PC-3 (cell line): ENCODE results near the gene TRRAP. TPM values are rescaled to one million over a fixed set of nuclear protein-coding genes. Genes with fewer than 3 reads are reported as not detected.

Experiments used
- ATAC-seq: fragments of 200-7000 bp; cut with Tn5 transposase; 2 replicates; pipeline ENCODE4 v1.9.1; 2020; ENCODE audit warnings: mild to moderate bottlenecking, moderate library complexity
- BruUV-seq: library from RNA; stranded (reverse); fragments of 400-500 nt; replicated peaks from 2 replicates; lab custom pipeline; 2021; lab: Mats Ljungman, UMichigan
- CTCF ChIA-PET: fragments of 300-600 bp; sonication (Branson Sonifier 250); formaldehyde crosslinking; loops from one replicate; lab custom pipeline; 2022; ENCODE audit warnings: antibody characterized with exemption; lab: Charles Lee
- POLR2A ChIA-PET: fragments of 300-600 bp; sonication (Branson Sonifier 250); formaldehyde crosslinking; loops from one replicate; lab custom pipeline; 2022; ENCODE audit warnings: antibody characterized with exemption; ENCODE audit not compliant: unreplicated experiment; lab: Charles Lee
- DNase-seq: peaks from one replicate; pipeline ENCODE4 v3.0.0-alpha.2; 2015
- H2AFZ ChIP-seq: fragments of 300-600 bp; sonication (generic); 2 replicates; pipeline ENCODE4 v1.6.0; 2016; ENCODE audit warnings: antibody characterized with exemption, low read length
- H3F3A ChIP-seq: fragments of 300-600 bp; sonication (generic); one replicate; pipeline ENCODE4 v1.6.0; 2017; ENCODE audit warnings: antibody characterized with exemption, low read length, control low read depth, mild to moderate bottlenecking; ENCODE audit not compliant: unreplicated experiment
- H3K27ac ChIP-seq: fragments of 300-600 bp; sonication (generic); 2 replicates; pipeline ENCODE4 v1.5.1; 2016; ENCODE audit warnings: mild to moderate bottlenecking, low read length
- H3K27me3 ChIP-seq: fragments of 300-600 bp; sonication (generic); 2 replicates; pipeline ENCODE4 v1.6.1; 2016; ENCODE audit warnings: low read length, mixed read lengths
- H3K36me3 ChIP-seq: fragments of 300-600 bp; sonication (generic); 2 replicates; pipeline ENCODE4 v1.6.1; 2016; ENCODE audit warnings: low read depth, mixed run types, low read length, mixed read lengths
- H3K4me1 ChIP-seq: fragments of 300-600 bp; sonication (generic); 2 replicates; pipeline ENCODE4 v1.5.1; 2016; ENCODE audit warnings: low read length; ENCODE audit not compliant: insufficient read depth
- H3K4me2 ChIP-seq: fragments of 300-600 bp; sonication (generic); 2 replicates; pipeline ENCODE4 v1.6.0; 2016; ENCODE audit warnings: low read length
- H3K4me3 ChIP-seq: fragments of 300-600 bp; sonication (generic); 2 replicates; pipeline ENCODE4 v1.5.1; 2016; ENCODE audit warnings: mild to moderate bottlenecking, low read length, mixed read lengths
- H3K79me2 ChIP-seq: fragments of 300-600 bp; sonication (generic); 2 replicates; pipeline ENCODE4 v1.6.1; 2017; ENCODE audit warnings: low read length, mixed read lengths
- H3K9ac ChIP-seq: fragments of 300-600 bp; sonication (generic); 2 replicates; pipeline ENCODE4 v1.6.0; 2016; ENCODE audit warnings: mild to moderate bottlenecking, low read length
- H3K9me2 ChIP-seq: fragments of 300-600 bp; sonication (generic); replicated peaks from 2 replicates; pipeline ENCODE4 v1.6.1; 2016; ENCODE audit warnings: mixed run types, low read length, mixed read lengths
- H3K9me3 ChIP-seq: fragments of 300-600 bp; sonication (generic); 2 replicates; pipeline ENCODE4 v1.6.1; 2016; ENCODE audit warnings: low read length, mixed read lengths
- H4K20me1 ChIP-seq: fragments of 300-600 bp; sonication (generic); 2 replicates; pipeline ENCODE4 v1.6.1; 2016; ENCODE audit warnings: low read length, mixed read lengths
- EZH2 ChIP-seq: fragments of 300-600 bp; sonication (generic); IDR thresholded peaks from one replicate; pipeline ENCODE4 v1.6.1; 2017; ENCODE audit warnings: antibody characterized with exemption, mild to moderate bottlenecking, low read length; ENCODE audit not compliant: unreplicated experiment
- EZH2phosphoT487 ChIP-seq: fragments of 300-600 bp; sonication (generic); IDR thresholded peaks from 2 replicates; pipeline ENCODE4 v1.6.1; 2018; ENCODE audit warnings: mild to moderate bottlenecking, antibody characterized with exemption, low read length, borderline replicate concordance
- intact Hi-C: fragments of 100-400 bp; cut with micrococcal nuclease; formaldehyde crosslinking; loops from 2 replicates; pipeline ENCODE4 v1.9.0; 2023
- total RNA-seq: library from RNA; depleted of rRNA; stranded (reverse); fragments of >200 nt; gene quantifications from 2 replicates; pipeline ENCODE4 v1.2.3, GENCODE V29; 2014
- TF ChIP-seq, protein P1 (sequence below): fragments of 300-600 bp; sonication (generic); conservative IDR thresholded peaks from 2 replicates; pipeline ENCODE4 v1.5.1; 2017; ENCODE audit warnings: antibody characterized with exemption, low read depth, mild to moderate bottlenecking, low read length

Gene TRRAP
- total RNA-seq, 1 experiment from 2014 or later = 17.7 TPM

DNA sequence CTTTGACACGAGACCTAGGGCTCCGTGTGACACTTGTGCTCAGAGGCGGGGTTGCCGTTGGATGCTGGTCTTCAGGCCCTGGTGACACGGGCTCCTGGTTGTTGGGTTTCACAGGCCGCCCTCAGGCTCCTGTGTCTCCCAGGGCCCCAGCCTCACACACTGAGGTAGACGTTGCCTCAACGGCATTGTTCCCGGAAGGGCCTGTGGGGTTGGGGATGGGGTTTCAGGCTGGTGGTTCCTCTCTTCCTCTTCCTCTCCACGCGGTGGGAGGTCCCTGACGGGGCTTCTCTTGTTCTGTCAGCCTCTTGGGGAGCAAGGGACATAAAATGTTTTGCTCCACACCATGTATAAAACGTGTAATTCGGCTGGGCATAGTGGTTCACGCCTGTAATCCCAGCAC lies 125.1 kb downstream of the TRRAP start:
- peaks cover 11% of the 10 kb centered on the region; the same call in 1 of the 2 replicates for H3K36me3 ChIP-seq

DNA sequence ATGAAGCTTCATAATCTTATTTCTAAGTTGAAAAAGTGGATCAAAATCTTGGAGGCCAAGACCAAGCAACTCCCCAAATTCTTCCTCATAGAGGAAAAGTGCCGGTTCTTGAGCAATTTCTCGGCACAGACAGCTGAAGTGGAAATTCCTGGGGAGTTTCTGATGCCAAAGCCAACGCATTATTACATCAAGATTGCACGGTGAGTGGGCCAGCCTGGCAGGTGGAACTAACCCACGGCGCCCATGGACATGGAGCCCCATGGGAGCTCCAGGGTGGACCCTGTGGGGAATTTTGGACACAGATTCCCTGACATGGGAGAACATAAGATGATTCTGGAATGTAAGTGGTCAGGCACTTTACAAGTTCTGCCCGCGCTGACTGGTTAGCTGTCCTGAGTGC lies 125.9 kb downstream of the TRRAP start:
- Histone ChIP-seq H3K4me2 (no peak overlapping the region), H3K79me2 (no peaks in the 10 kb centered on the region), H3K9me2 (no peaks in the 10 kb centered on the region), H3K9ac (no peak overlapping the region), H3K4me3 (no peak overlapping the region), H3K27ac (no peak overlapping the region), H2AFZ (no peak overlapping the region), H3K36me3 (peaks cover 11% of the 10 kb centered on the region; the same call in 1 of the 2 replicates), H3F3A (no peaks in the 10 kb centered on the region), H3K27me3 (no peaks in the 10 kb centered on the region), H3K9me3 (no peaks in the 10 kb centered on the region), H3K4me1 (no peaks in the 10 kb centered on the region), H4K20me1 (no peaks in the 10 kb centered on the region)
- TF ChIP-seq, protein P1, sequence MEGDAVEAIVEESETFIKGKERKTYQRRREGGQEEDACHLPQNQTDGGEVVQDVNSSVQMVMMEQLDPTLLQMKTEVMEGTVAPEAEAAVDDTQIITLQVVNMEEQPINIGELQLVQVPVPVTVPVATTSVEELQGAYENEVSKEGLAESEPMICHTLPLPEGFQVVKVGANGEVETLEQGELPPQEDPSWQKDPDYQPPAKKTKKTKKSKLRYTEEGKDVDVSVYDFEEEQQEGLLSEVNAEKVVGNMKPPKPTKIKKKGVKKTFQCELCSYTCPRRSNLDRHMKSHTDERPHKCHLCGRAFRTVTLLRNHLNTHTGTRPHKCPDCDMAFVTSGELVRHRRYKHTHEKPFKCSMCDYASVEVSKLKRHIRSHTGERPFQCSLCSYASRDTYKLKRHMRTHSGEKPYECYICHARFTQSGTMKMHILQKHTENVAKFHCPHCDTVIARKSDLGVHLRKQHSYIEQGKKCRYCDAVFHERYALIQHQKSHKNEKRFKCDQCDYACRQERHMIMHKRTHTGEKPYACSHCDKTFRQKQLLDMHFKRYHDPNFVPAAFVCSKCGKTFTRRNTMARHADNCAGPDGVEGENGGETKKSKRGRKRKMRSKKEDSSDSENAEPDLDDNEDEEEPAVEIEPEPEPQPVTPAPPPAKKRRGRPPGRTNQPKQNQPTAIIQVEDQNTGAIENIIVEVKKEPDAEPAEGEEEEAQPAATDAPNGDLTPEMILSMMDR = no peak
- TF ChIP-seq EZH2 (no peak), EZH2phosphoT487 (no peak)
- BruUV-seq = no TSS peak
- no peak for DNase-seq
- ChIA-PET CTCF (no interaction called here), POLR2A (no interaction called here)
- no peak for ATAC-seq
- intact Hi-C loops = no loop called here

More for the DNA sequence above, 125.1 kb downstream of the TRRAP start:
- Histone ChIP-seq H3K9me3 (no peaks in the 10 kb centered on the region), H3K4me3 (no peak overlapping the region), H3K4me1 (no peaks in the 10 kb centered on the region), H3K4me2 (no peak overlapping the region), H3K9ac (no peak overlapping the region), H4K20me1 (no peaks in the 10 kb centered on the region), H3K79me2 (no peaks in the 10 kb centered on the region), H3F3A (no peaks in the 10 kb centered on the region), H2AFZ (no peak overlapping the region), H3K27me3 (no peaks in the 10 kb centered on the region), H3K9me2 (no peaks in the 10 kb centered on the region), H3K27ac (no peak overlapping the region)
- DNase-seq = no peak
- no TSS peak for BruUV-seq
- ChIA-PET CTCF (no interaction called here), POLR2A (no interaction called here)
- intact Hi-C loops = no loop called here
- ATAC-seq = no peak
- TF ChIP-seq EZH2phosphoT487 = no peak
- TF ChIP-seq, protein P1 = no peak
- TF ChIP-seq EZH2 = no peak

DNA sequence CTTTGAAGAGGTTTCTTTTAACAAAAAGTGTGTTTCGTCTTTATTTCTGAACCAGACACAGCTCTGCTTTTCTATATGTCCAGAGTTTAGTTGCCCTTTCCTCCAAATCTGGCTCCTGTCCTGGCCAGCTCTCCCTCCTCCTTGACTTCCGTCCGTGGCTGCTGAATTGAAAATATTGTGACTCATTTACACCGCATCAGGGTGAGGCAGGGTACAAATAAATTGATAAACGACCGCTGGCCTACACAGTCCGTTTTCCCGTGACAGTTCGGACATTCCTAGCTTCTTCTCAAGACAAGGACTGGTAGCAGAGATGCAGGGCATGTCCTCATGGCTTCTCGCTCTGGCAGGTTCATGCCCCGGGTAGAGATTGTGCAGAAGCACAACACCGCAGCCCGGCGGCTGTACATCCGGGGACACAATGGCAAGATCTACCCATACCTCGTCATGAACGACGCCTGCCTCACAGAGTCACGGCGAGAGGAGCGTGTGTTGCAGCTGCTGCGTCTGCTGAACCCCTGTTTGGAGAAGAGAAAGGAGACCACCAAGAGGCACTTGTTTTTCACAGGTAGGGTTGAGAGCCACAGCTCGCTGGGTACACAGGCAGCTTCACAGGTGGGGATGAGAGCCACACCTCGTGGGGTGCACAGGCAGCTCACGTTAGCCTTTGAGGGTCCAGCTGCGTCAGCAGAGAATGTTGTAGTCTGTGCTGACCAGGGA lies 126.6 kb downstream of the TRRAP start:
- intact Hi-C loops = no loop called here
- CTCF ChIA-PET = no interaction called here
- DNase-seq = no peak
- H3K4me3 ChIP-seq = no peak overlapping the region
- POLR2A ChIA-PET = no interaction called here
- no TSS peak for BruUV-seq
- H3K27me3 ChIP-seq = no peaks in the 10 kb centered on the region
- H3K4me1 ChIP-seq = no peaks in the 10 kb centered on the region
- H3K79me2 ChIP-seq = no peaks in the 10 kb centered on the region
- H3K9ac ChIP-seq = no peak overlapping the region
- no peaks in the 10 kb centered on the region for H4K20me1 ChIP-seq
- ATAC-seq = no peak
- H2AFZ ChIP-seq = no peak overlapping the region
- no peaks in the 10 kb centered on the region for H3K9me2 ChIP-seq
- H3K4me2 ChIP-seq = no peak overlapping the region
- TF ChIP-seq, protein P1 = no peak
- TF ChIP-seq EZH2phosphoT487 (no peak), EZH2 (no peak)
- H3F3A ChIP-seq = no peaks in the 10 kb centered on the region
- H3K36me3 ChIP-seq = peaks cover 11% of the 10 kb centered on the region; the same call in 1 of the 2 replicates
- no peaks in the 10 kb centered on the region for H3K9me3 ChIP-seq
- H3K27ac ChIP-seq = no peak overlapping the region
